Measurements from ENCODE around the gene ARHGEF10L.

ARHGEF10L gene

DNA sequence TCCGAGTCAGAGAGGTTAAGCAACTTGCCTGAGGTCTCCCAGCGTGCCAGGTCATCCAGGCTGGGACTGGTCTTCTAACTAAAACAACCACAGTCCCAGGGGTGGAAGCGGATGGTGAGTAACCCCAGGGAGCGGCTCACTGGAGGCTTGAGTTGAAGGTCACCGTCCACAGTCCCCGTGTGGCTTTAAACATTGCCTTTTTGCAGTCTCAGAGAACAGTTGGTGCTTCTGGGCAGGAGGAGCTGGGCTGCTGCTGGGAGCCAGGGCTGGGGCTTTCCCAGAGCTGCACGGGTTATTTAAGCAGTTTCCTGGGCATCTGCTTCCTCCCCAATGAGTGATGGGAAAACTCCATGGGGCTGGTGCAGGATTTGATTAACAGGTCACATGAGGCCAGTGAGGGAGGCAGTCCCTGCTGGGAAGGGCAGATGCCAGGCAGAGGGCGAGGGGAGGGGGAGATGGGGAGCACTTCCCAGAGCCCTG is 12.3 kb downstream of the ARHGEF10L start:
- peak; percentile 96 for DNase-seq

DNA sequence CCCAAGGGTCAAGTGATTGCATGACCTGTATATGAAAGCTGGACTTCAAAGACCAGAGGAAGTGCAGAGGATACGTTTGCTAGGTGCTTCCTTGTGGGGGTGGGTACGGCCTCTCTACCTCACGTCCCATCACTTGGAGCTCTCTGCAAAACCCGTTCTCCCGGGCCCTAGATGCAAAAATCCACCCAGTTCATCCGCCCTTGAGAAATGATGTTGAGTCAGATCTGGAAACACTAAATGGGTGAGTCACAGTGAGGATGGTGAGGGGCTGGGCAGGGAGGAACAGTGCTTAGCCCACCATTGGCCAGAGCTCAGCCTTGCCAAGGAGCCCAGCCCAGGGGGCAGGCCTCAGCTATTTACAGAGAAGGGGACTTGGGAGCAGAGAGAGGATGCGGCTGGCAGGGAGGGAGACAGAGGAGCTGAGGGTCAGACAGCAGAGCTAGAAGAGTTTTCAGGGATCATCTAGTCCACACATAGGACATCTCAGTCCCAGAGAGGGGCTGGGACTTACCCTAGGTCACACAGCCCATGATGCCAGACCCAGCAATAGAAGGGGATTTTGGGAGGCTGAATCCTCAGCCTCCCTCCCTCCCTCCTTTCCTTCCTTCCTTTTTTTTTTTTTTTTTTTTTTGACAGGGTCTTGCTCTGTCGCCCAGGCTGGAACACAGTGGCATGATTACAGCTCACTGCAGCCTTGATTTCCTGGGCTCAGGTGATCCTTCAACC is 14.6 kb downstream of the ARHGEF10L start:
- no peak for DNase-seq

DNA sequence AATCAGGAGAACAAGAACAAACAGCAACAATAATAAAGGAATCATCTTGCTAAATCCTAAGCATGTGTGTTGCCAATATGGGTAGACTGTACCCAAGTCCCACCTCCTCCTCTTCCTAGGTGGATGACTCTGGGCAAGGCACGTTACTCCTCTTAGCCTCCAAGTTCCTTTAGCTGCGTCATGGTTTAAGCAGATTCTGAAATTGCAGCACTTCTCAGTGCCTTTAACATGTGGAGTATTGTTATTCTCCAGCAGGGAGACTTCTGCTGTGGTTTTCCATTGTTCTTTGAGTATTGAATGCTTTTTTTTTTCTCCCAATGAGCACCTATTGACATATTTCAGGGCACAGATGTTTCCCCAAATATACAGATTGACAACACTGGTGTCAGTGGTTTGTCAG is 15.5 kb downstream of the ARHGEF10L start:
- DNase-seq, result no peak

DNA sequence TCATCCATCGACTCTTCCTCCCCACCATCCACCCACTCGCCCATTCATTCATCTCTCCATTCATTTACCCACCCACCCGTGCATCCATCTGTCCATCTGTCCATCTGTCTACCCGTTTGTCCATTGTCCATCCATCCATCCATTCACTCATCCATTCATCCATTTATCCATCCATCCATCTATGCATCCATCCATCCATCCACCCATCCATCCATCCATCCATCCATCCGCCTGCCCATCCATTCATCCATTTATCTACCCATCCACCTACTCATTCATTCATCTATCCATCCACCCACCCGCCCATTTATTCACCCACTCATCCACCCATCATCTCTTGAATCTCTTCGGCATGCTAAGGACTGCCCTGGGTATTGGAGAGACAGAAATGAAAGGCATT is 18.5 kb downstream of the ARHGEF10L start:
- DNase-seq, result no peak

DNA sequence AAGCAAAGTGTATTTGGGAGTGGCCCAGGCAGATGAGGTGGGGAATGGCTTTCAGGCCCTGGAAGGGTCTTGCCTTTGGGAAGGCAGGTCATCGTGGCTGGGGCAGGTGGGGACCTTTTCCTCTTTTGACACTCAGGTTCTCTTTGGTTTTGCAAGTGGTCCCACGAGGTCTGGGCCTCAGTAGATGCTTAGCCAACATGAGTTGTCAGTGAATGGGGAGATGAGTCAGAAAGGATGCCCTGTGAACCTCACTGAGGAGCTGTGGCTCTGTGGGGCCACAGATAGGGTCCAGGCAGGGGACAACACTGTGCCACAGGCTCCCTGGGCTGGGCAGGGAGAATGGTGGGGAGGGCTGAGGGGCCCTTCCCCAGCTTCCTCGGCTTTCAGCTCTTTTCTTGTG is 19.0 kb downstream of the ARHGEF10L start:
- no peak for DNase-seq

DNA sequence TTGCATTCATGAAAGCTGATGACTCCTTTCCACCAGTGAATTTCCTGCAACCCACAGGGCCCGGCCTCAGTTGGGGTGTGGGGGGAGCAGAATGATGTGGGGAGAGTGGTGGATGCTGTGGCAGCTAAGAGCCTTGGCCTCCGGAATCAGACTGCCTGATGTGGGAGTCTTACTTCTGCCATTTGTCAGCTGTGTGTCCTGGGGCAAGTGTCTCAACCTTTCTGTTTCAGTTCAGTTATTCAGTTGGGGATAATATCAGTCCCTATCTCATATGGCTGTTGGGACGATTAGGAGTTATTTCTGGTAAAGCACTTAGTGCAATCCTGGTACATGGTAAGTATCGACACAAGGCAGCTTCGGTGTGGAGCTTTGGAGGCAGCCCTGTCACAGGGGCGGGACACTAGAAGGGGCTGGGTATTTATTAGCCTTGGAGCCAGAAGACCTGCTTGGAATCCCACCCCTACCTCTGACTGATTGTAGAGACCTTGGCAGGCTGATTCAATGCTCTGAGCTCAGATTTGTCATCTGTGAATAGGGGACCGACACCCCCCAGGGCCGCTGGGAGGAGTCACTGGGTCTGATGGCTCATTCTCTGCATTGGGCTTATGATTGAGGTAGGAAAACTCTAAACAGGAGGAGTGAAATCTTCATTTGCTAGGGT is 19.6 kb downstream of the ARHGEF10L start:
- DNase-seq, result no peak

DNA sequence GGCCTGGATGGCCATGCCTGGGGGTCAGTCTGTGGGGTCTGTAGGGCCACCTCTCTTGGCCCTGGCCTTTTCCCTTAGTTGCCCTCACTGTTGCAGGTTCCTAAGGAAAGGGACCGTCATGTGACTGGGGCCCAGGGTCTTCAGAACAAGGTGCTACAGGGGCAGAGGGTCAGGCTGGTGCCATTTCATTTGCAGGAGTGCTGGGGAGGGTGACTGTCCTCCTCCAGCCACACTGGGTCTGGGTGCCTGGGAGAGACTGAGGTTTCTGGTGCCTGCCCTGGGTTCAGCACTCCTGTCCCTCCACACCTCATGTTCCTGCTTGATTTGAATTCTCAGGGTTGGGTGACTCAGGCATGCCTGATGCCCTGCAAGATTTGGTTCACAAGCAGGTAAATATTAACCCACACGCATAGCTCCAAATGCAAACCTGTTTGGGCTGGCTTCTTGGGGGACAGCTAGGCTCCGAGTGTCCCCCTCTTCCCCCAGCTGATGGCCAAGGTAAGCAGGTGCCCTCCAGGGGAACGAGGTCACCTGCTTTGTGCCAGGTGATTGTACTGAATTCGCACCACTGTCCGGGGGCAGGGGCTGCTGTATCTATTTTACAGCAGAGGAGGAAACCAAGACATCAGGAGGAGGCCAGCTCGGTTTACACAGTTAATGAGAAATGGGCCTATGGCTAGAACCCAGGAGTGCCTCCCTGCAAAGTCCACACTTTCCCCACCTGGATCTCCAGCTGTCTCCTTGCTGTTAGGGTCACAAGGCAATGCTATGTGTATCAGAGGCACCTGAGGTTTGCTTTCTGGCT is 20.3 kb downstream of the ARHGEF10L start:
- no peak for DNase-seq

DNA sequence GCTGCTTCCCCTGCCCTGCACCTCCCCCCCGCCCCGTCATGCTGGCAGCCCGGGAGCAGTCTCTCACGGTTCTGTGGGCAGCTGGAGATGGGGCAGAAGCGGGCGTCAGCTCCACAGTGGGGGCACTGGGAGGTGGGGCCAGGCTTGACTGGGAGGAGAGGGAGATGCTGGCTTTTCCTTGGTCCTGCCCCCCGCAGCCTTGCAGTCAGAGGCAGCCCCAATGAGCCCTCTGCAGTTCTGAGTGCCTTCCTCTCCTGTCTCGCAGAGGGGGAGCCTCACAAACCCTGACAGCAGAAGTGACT is 21.7 kb downstream of the ARHGEF10L start:
- DNase-seq, result no peak

DNA sequence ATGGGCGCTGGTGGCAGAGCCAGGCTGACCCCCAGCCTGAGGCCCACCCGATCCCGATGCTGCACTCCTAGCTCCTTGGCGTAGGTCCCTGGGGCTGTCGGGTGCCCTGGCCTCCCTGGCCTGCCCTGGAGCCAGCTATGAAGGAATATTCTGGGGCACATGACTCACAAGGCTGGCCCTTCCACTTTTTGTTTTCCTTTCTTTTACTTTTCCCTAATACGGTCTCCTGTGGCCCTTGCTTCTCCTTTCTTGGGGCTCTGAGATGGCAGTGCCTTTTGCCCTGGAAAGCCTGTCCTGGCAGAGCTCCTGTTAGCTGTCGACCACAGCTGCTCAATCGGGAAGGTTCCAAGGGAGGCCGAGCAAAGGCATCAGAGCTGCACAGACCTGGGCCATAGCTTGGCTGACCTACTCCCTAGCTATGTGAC is 22.1 kb downstream of the ARHGEF10L start:
- no peak for DNase-seq

DNA sequence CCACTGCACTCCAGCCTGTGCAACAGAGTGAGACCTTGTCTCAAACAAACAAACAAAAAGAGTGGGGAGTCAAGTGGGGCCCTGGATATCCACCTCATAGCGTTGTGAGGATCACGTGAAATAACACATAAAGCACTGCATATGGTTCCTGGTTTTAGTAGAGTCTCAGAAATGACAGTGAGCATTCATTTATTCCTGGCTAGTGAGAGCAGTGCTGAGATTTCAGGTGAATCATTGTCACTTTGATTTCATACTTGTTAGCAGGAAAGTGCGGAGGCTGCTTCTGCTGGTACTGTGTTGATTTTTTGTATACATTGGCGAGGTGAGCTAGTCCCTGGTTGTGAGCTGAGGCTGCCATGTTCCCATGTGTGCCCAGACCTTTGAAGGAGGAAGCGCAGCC is 22.9 kb downstream of the ARHGEF10L start:
- no peak for DNase-seq

DNA sequence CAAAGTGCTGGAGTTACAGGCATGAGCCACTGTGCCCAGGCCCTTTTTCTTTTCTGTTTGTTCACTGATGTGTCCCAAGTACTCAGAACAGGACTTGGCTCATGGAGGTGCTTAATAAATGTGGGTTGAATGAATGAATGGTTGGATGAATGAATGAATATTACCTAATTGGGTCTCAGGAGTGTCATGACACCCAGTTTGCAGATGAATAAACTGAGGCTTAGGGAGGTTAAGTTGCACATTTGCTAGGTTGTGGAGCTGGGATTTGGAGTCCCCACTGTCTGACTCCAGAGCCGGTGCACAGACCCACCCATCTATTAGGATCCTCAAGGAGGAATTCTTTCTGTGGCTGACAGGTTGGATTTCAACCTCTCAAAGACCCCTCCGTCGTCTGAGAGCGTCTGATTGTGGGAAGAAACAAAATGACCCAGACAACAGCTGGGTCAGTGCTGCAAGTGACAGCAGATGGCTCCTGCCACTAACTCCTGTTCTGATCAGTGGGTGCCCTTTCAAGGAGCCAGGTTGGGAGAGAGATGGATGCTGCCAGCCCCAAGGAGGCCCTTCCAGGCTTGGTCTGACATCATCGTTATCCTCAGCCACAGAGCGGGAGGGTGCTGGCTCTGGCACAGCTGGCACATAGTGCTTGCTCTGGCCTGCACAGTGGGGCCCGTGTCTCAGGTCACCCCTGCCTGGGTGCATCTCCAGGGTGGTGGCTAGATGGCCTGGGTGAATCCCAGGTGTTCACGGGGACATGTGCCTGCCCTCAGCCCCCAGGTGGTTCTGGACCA is 24.2 kb downstream of the ARHGEF10L start:
- peak; percentile 87 for DNase-seq

DNA sequence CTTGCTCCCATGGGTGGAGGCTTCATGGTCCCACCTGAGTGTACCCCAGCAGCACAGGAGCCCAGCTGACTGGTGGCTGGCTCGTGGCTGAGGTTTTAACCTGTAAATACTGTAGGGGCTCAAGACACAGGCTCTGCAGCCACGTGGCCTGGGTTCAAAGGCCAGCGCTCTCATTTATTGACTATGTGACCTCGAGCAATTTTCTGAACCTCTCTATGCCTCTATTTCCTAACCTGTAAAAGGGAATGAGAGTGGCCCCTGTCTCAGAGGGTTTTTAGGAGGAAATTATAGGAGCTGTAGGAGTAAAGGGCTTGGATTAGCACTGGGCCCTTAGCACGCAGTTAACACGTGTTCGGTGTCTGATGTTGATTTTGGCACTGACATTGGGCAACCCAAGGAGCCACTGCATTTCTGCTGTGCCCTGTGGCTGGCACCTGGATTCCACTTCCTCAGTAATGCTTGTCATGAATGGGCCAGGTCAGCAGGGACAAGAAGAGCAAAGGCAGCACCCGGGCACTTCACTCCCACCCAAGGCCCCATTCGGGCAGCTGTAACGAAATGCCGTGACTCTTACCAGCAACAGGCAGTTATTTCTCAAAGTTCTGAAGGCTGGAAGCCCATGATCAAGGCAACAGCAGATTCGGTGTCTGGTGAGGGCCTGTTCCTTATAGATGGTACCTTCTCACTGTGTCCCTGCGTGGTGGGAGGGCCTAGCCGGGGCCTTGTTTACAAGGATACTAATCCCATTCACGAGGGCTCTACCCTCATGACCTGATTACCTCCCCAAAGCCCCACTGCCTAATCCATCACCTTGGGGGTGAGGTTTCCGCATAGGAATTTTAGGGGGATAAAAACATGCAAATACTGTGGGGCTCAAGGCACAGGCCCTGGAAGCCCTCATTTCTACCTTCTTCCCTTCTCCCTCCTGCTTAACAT is 25.2 kb downstream of the ARHGEF10L start:
- no peak for DNase-seq

DNA sequence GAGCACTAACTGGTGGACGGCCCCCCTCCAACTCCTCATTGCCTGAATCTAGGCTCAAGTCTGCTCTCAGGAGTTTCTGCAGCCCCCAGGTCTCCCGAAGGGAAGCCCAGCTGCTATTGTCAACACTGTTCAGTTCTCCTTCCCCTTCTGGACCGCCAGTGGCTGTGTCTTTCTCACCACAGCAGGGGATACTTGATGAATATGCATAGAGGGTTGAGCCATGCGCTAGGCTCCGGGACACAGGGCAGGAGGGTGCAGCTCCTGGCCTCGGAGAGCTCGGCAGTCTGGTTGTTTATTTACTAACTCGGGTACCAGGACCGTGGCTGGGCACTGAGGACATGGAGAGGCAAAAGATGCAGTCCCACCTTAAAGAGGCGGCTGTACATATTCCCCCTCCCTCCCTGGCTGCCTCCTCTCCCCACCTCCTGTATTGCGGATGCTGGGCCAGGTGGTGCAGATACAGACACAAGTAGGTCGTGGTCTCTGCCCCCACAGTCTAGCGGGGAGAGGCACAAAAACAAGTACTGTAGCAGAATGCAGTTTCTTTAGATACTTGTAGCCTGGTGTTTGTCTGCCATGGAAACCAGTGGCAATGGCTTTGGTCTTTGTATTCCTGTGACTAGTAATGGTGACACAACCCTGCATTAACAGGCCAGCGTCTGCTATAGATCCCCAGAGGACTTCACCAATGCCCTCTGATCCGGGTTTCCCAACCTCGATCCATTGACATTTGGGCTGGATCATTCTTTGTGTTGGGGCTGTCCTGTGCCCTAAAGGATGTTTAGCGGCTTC is 26.2 kb downstream of the ARHGEF10L start:
- no peak for DNase-seq

DNA sequence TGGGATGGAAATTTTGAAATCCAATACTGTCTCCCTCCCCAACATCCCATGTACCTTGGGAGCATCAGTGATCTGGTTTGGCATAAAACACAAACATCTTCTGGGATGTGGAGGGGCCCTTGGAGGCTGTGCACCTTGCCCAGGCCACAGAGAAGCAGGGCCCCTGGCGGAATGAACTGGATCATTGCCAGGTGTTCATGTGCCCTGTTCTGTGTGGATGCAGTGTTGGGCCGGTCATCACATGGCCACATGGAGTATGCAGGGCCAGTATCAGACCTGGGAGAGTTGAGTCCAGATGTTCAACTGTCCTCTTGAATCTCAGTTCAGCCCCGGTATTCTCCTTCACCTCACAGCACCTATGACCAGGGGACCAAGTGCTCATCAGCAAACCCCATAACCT is 26.9 kb downstream of the ARHGEF10L start:
- DNase-seq, result no peak

DNA sequence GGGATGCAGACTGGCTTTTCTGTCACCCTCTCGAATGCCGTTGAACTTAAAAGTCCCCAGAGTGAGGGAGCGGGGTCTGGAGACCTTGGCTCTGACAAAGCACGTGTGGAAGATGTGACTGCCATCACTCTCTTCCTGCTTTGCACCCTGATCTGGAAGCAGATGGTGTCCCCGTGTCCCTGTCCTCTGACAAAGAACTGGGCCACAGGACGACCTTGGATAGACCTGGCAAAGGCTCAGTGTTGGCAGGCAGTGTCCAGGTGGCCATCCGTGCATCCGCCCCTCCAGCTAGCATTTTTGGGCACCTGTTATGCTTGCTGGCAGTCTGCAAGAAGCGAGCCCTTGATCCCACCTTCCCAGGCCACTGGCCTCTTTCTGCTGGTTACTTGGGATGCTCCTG is 27.4 kb downstream of the ARHGEF10L start:
- no peak for DNase-seq

DNA sequence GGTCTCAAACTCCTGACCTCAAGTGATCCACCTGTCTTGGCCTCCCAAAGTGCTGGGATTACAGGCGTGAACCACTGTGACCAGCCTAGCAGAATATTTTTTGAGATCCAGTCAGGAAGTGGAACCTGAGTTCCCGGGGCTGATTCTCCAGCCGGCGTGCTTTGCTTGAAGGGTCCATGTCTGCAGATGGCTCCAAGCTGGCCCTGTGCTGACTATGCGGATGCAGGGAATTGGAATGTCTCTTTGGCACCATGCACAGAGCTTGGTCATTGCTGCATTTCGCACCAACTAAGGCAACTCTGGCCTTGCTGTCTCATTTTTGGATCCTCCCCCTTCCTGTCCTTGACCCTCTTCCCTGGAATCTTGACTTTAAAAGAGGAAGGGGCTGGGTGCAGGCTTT is 28.1 kb downstream of the ARHGEF10L start:
- DNase-seq, result no peak

DNA sequence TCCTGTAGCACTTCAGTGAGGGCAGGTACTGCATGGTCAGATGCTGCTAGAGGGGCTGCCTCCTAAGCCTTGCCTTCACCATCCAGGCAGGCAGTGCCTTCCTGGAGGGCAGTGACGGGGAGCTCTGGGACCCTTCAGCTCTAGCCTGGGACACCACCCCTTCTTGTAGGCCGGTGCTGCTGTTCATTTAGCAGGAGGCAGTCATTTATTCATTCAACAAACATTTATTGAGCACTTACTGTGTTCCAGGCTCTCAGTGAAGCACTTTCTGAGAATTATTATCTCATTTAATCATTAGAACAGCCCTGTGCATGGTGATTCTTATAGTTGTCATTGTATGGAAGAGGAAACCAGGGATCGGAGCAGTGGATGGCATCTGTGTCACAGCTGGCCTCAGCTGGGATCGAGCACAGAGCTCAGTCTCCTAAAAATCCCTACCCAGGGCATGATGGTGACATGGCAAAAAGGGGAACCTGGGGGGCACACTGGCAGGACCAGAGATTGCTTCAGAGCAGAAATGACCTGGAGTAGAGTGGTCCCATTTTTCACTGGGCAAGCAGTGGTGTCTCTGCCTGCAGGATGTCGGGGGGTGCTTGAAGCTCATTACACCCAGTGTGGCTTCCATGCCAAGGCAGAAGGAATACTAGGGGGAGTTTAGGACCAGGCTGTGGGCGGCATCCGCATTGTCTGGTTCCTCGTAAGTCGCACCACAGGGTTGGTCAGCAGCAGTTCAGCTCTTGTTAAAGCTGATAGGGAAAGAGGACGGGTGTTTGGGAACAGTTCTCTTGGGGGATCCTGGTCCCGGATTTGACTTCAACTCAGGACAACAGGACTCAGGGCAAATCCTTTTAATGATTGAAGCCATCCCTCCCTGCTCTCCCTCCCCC is 28.8 kb downstream of the ARHGEF10L start:
- DNase-seq, result no peak

DNA sequence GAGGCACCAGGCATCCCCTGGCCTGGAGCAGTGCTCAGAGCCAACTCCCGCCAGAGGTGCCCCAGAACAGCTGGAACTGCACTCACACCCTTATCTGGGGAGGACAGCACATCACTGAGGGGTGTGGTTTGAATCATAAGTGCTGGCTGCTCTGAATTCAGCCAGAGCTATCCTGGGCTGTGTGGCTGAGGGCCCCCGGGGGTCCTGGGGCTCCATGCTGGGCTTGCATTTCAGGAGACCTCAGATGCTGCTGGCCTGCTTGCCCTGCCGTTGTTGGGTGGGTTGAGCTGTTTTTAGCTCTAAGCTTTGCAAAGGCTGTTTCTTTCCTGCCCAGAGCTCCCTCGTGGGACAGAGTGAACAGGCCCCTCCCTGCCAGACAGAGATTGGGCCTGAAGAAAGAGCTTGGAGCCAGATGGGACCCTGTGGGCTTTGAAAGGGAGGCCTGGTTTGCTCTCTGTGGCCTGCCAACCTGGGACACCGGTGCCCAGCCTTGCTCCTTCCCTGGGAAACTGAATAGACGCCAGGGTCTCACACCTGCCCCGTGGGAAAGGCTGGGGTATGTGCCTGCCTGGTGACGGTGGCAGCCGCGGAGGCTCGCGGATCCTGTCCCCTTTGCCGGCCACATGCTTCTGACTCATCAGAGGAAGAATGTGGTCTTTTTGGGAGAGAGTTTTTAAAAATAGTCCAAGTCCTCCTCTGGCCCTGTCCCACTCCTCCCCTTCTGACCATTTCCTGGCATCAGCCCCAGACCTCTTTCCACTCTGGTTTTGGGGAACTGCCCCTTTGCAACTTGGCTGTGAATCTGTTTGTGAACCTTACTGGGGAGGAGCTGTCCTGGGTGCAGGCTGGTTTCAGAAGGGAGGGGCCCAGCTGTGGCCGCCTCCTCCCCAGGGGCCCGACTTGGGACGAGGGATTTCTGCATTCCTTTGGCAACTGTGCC is 30.0 kb downstream of the ARHGEF10L start:
- no peak for DNase-seq

DNA sequence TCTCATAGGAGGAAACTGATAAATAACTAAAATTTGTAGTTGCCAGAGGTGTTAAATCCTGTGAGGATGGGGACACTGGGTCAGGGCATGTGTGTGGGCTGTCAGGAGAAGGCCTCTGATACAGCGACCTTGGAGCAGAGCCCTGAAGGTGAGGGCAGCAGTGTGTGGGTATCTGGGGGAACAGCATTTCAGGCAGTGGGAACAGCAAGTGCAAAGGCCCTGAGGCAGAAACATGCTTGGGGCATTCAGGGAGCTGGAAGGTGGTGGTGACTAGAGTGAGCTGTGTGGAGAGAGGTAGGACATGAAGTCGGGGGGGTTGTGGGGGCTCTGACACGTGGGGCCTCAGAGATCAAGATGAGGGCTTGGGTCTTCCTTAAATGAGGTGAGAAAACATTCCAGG is 30.7 kb downstream of the ARHGEF10L start:
- no peak for DNase-seq
